Fibroblast of villous mesenchyme (primary cell): ENCODE measurements around the gene FAM184B. TPM values are rescaled to one million over a fixed set of nuclear protein-coding genes. Genes with fewer than 3 reads are reported as not detected.

Experiments
- DNase-seq: peaks from one replicate; pipeline ENCODE4 v3.0.0-alpha.2; 2010; ENCODE audit warnings: low read depth
- H3K4me3 ChIP-seq: 2 replicates; pipeline ENCODE4 v1.5.1; 2011; ENCODE audit warnings: low read depth, mild to moderate bottlenecking, low read length
- CTCF ChIP-seq: IDR thresholded peaks from 2 replicates; pipeline ENCODE4 v1.5.1; 2012; ENCODE audit warnings: low read depth, mild to moderate bottlenecking, low read length; ENCODE audit not compliant: insufficient read depth
- total RNA-seq: library from RNA; depleted of rRNA; stranded (reverse); fragments of >200 nt; gene quantifications from 2 replicates; pipeline ENCODE4 v1.2.3, GENCODE V29; 2012

The FAM184B gene
- total RNA-seq, 1 donor = not detected

GRCh38 chr4:17797808-17798207, 16.4 kb upstream of the FAM184B start:
- H3K4me3 ChIP-seq = no peak overlapping the region
- no peak for TF ChIP-seq CTCF
- no peak for DNase-seq

DNA sequence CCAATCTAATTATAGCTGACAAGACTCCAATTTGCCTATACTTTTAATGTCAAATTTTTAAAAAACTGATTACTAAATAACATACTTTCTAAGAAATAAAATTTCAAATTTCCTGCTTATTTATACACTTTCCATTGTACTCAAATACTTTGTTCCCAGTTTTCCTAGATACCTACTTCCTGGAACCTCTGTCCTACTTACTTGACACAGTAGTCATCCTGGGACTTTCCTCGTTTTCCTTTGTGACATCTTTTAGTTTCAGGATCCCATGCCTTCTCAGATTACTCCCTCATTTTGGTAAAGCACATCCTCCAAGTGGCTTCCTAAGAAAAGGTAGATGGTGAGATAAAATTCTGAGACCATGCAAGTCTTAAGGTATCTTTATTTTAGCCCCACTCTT, 13.3 kb upstream of the FAM184B start:
- DNase-seq = no peak
- TF ChIP-seq CTCF = no peak
- no peak overlapping the region for H3K4me3 ChIP-seq

DNA sequence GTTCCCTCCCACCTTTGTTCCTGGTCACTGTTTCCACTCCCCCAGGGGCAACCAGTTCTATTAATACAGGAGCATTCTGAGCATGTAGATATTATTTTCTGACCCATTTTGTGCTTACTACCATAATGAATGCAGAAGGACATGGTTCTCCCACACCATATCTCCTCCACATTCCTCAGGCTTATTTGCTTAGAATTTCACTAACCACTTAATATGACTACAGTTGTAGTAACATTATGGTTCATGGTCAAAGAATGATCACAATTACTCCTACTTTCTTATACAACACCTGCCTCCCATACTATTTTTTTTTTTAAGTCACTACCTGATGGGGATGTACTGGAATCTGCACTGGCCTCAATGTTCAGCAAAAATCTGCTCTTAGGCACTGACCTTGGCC, 7.5 kb upstream of the FAM184B start:
- TF ChIP-seq CTCF = no peak

GRCh38 chr4:17787315-17787714, 5.9 kb upstream of the FAM184B start:
- TF ChIP-seq CTCF = no peak
- DNase-seq = no peak
- no peak overlapping the region for H3K4me3 ChIP-seq

More for the DNA sequence above, 7.5 kb upstream of the FAM184B start:
- DNase-seq = no peak
- H3K4me3 ChIP-seq = no peak overlapping the region

- no peak for TF ChIP-seq CTCF
- no peak for DNase-seq
Measured at GRCh38 chr4:17786567-17786966, 5.1 kb upstream of the FAM184B start.

DNA sequence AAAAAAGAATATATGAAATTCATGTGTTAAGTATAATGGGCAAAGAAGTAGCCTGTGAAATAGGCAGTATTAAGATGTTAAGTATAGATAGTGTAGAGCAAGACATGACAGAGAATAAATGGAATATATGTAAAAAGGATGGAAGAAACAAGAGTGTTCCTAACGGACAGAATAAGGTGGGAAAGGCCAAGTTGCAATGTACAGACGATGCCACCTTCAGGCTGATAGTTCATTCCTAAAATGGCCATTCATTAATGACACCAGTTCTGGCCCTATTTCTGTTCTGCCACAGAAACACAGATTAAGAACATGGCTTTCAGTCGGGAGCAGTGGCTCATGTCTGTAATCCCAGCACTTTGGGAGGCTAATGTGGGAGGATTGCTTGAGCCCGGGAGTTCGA, 4.4 kb upstream of the FAM184B start:
- no peak overlapping the region for H3K4me3 ChIP-seq
- no peak for TF ChIP-seq CTCF
- DNase-seq = no peak

More at GRCh38 chr4:17786567-17786966, 5.1 kb upstream of the FAM184B start:
- no peak overlapping the region for H3K4me3 ChIP-seq
